GM19043 (cell line): ENCODE measurements around the gene STAB1.

ENCODE experiments used
- ATAC-seq: cut with Tn5 transposase; IDR thresholded peaks from one replicate; pipeline ENCODE4 v1.9.1; 2021; ENCODE audit warnings: low read depth; ENCODE audit not compliant: unreplicated experiment

STAB1 gene

GRCh38 chr3:52558436-52558835 lies 63.3 kb downstream of the STAB1 start:
- no peak for ATAC-seq

GRCh38 chr3:52561028-52561747 lies 66.0 kb downstream of the STAB1 start:
- no peak for ATAC-seq

GRCh38 chr3:52563984-52564383 lies 68.8 kb downstream of the STAB1 start:
- no peak for ATAC-seq

- no peak for ATAC-seq
Observed at GRCh38 chr3:52568069-52568468, 72.9 kb downstream of the STAB1 start.

- no peak for ATAC-seq
Observed at GRCh38 chr3:52570076-52570475, 74.9 kb downstream of the STAB1 start.

- no peak for ATAC-seq
Observed at GRCh38 chr3:52572221-52572620, 77.1 kb downstream of the STAB1 start.
